ENCODE measurements around the gene SEZ6L.

SEZ6L gene

GRCh38 chr22:26169315-26170111, at the start of gene SEZ6L:
TSS of gene SEZ6L (plus strand) at chr22:26169462. CDS start at chr22:26169670, 208 bp downstream.
- peak; percentile 47 to 54 for DNase-seq

- DNase-seq: no peak
Observed at GRCh38 chr22:26122920-26123468, 46.3 kb upstream of the SEZ6L start.

GRCh38 chr22:26124991-26125725, 44.1 kb upstream of the SEZ6L start:
- DNase-seq: no peak

GRCh38 chr22:26127126-26127525, 42.1 kb upstream of the SEZ6L start:
- no peak for DNase-seq

GRCh38 chr22:26127556-26127955, 41.7 kb upstream of the SEZ6L start:
- DNase-seq: no peak

GRCh38 chr22:26131589-26132154, 37.6 kb upstream of the SEZ6L start:
- DNase-seq: no peak

- DNase-seq: no peak
Observed at GRCh38 chr22:26134654-26135330, 34.5 kb upstream of the SEZ6L start.

GRCh38 chr22:26135806-26136205, 33.5 kb upstream of the SEZ6L start:
- no peak for DNase-seq

GRCh38 chr22:26139310-26139709, 30.0 kb upstream of the SEZ6L start:
- DNase-seq: peak in 1 of 2 donors; percentile 37

- DNase-seq: no peak
Observed at GRCh38 chr22:26141831-26142230, 27.4 kb upstream of the SEZ6L start.

DNA sequence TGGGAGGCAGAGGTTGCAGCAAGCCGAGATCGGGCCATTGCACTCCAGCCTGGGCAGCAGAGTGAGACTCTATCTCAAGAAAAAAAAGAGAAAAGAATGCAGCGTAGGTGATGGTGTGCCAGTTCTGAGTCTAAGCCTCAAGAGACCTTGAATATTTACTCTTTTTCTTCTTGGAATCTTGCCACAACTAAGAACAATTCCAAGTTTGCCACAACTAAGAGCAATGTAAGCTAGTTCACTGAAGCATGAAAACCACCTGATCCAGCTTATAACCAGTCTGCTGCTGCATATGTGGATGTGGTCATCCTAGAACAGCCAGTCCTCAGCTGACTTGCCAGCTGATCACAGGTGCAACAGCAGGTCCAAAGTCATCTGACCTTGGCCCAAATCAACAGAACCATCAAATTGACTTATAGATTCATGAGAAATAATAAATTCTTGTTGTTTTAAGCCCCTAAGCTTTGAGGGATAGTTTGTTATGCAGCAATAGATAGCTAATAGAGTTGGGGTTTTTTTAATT, 25.4 kb upstream of the SEZ6L start:
- no peak for DNase-seq

- DNase-seq: no peak
Observed at GRCh38 chr22:26159886-26160285, 9.4 kb upstream of the SEZ6L start.

DNA sequence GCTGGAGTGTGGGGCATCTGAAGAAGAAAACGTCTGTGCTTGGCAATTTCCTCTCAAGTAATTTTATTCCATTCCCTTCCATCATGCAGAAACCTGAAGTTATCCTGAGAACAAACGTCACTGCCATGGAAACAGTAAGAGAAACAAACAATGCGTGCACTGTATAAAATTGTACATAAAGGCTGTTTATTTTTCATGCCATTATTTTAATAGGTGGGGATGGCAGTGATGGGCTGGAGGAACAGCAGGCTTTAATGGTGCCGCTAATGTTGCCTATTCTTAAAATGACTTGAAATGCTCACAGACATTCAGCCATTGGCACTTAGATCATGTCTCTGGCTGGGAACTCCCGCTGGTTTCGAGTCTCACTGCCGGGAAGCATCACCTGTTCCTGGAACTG, 7.5 kb upstream of the SEZ6L start:
- DNase-seq: no peak

GRCh38 chr22:26162926-26163325, 6.3 kb upstream of the SEZ6L start:
- DNase-seq: no peak

GRCh38 chr22:26164174-26164573, 5.1 kb upstream of the SEZ6L start:
- no peak for DNase-seq

GRCh38 chr22:26168330-26168851, 871 bp upstream of the SEZ6L start:
- peak in 1 of 2 donors; percentile 9 for DNase-seq

DNA sequence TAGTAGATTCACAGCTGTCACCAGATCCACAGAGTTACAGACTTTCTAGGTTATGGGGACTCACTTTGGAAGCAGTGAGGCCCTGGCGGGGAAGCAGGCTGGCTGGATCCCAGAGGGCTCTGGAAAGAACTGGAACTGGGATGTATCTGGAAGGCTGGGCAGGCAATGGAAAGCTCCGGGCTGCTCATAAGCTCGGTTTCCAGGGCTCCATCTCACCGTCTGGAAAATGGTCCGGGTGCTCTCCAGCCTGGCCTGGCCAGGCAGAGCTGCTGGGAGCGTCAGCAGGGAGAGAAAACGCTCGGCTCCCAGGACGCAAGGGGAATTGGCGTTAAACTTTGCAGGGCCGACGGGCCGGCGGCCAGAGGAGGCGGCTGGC, 335 bp upstream of the SEZ6L start:
- peak in 1 of 2 donors; percentile 47 for DNase-seq

DNA sequence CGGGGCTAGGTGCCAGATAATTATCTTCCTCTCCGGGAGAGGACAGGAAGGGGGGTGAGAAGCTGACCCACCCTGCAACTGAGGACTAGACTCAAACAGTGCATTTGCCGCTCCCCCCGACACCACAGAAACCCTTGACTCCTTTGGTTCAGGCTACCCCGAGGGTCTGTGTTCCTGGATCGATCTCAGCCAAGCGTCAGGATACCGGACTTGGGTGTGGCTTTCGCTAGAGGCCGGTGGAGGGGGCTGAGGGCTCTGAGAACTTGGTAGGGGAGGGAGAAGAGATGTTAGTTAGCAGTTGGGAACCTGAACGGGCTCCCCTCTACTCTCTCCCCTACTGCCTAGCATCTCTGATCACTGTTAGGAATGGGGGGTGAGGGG, 840 bp downstream of the SEZ6L start:
- no peak for DNase-seq

DNA sequence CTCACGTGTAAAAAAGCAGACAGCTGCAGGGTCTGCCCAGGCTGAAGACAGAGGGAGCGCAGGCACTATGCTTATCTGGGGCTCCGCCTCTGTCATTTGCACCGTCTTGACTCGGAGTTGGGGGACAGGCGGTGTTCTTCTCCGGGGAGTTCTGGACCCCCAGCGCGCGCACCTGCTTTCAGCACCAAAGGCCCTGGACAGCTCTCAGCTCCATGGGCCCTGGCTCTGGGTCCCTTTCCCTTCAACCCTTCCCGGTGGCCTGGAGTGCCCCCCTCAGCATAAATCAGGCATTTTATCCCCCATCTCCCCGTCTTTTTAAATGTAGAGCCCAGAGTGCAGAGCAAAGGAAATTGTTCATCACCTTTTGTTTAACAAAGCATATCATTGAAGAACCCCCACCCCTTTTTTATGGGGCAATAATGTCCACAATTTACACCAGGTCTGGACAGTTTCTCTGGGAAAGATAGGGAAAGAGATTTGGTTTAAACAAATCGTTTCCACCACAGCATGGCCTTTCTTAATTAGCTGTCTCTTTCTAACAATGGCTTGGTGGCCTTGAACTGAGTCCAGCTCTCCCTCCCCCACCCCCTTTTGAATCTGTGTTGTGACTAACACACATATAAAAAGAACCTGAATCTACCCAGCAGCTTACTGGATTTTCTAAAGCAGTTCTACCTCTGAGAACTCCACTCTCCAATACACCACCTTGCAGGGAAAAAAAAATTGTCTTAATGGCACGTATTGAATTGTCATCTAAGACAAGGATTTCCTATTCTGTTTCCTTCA, 1.7 kb downstream of the SEZ6L start:
- peak in 1 of 2 donors; percentile 32 for DNase-seq

- peak in 1 of 2 donors; percentile 34 for DNase-seq
Observed at GRCh38 chr22:26172389-26172990, 3.2 kb downstream of the SEZ6L start.

- peak in 1 of 2 donors; percentile 35 for DNase-seq
Observed at GRCh38 chr22:26174280-26174679, 5.0 kb downstream of the SEZ6L start.
